WERI-Rb-1 (cell line): ENCODE measurements around the gene BCAS3.
A peak's percentile ranks its signal among the peaks of the same experiment; 100 is the strongest.

Experiments used
- DNase-seq: peaks from one replicate; pipeline ENCODE4 v3.0.0-alpha.2; 2020
- H3K27ac ChIP-seq: fragments of 250-450 bp; sonication (Bioruptor Pico); 2 replicates; pipeline ENCODE4 v1.5.1; 2020; ENCODE audit warnings: mild to moderate bottlenecking, moderate library complexity
- H3K27me3 ChIP-seq: fragments of 250-450 bp; sonication (Bioruptor Pico); 2 replicates; pipeline ENCODE4 v1.5.1; 2021; ENCODE audit warnings: mild to moderate bottlenecking, low read depth, moderate library complexity; ENCODE audit not compliant: insufficient read depth, severe bottlenecking
- H3K36me3 ChIP-seq: fragments of 250-450 bp; sonication (Bioruptor Pico); 2 replicates; pipeline ENCODE4 v1.5.1; 2020; ENCODE audit warnings: mild to moderate bottlenecking, moderate library complexity
- H3K4me3 ChIP-seq: 2 replicates; pipeline ENCODE4 v1.5.1; 2011; ENCODE audit warnings: low read depth, mild to moderate bottlenecking, control low read depth, low read length
- H3K9me3 ChIP-seq: fragments of 250-450 bp; sonication (Bioruptor Pico); 2 replicates; pipeline ENCODE4 v1.5.1; 2021; ENCODE audit warnings: mild to moderate bottlenecking, moderate library complexity; ENCODE audit not compliant: severe bottlenecking
- TF ChIP-seq, protein P1 (sequence below): IDR thresholded peaks from 2 replicates; pipeline ENCODE4 v1.5.1; 2011; ENCODE audit warnings: low read depth, mild to moderate bottlenecking, control low read depth, inconsistent platforms, low read length

BCAS3 gene

DNA sequence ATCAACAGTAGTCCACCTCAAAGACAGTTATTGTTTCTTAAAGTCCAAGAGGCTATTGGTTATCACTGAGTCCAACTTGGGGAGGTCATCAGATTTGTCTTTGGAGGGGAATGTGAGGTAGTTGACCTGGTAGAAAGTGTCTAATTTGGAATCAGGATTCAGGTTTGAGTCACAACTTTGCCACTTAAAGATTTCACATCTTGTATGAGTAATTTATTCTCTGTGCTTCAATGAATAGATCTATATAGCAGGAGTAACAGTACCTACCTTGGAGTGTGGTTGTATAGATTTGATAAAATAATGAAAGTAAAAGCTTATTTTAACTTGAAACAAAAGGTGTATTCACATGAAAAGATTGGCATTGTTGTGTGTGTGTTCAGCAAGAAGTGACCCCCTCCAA is 602.7 kb downstream of the BCAS3 start:
- Histone ChIP-seq H3K36me3 (no peaks in the 10 kb centered on the region), H3K27me3 (no peaks in the 10 kb centered on the region), H3K27ac (no peak overlapping the region), H3K9me3 (peaks cover 12% of the 10 kb centered on the region), H3K4me3 (no peak overlapping the region)
- DNase-seq: no peak
- TF ChIP-seq, protein P1, sequence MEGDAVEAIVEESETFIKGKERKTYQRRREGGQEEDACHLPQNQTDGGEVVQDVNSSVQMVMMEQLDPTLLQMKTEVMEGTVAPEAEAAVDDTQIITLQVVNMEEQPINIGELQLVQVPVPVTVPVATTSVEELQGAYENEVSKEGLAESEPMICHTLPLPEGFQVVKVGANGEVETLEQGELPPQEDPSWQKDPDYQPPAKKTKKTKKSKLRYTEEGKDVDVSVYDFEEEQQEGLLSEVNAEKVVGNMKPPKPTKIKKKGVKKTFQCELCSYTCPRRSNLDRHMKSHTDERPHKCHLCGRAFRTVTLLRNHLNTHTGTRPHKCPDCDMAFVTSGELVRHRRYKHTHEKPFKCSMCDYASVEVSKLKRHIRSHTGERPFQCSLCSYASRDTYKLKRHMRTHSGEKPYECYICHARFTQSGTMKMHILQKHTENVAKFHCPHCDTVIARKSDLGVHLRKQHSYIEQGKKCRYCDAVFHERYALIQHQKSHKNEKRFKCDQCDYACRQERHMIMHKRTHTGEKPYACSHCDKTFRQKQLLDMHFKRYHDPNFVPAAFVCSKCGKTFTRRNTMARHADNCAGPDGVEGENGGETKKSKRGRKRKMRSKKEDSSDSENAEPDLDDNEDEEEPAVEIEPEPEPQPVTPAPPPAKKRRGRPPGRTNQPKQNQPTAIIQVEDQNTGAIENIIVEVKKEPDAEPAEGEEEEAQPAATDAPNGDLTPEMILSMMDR: no peak

DNA sequence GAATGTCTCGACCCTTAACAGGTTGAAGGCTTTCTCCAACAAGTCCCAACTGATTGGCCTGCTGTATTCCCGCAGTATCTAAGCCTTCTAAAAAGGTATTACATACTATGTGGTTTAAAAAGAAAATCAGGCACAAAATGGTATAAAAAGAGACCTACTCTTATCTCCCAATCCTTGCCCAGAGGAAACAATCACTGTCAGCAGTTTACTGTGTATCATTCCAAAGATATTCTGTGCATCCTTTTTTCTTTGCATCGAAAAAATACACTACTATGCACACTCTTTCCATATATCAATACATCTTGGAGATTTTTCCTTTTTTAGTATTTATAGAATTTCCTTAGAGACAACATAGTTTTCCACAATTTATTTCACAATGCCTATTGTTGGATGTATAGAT is 603.2 kb downstream of the BCAS3 start:
- H3K36me3 ChIP-seq: no peaks in the 10 kb centered on the region

GRCh38 chr17:61282377-61282776 is 604.7 kb downstream of the BCAS3 start:
- DNase-seq: no peak
- no peaks in the 10 kb centered on the region for H3K36me3 ChIP-seq
- H3K27ac ChIP-seq: no peak overlapping the region
- TF ChIP-seq, protein P1: no peak
- peaks cover 12% of the 10 kb centered on the region for H3K9me3 ChIP-seq
- no peak overlapping the region for H3K4me3 ChIP-seq
- no peaks in the 10 kb centered on the region for H3K27me3 ChIP-seq

More for the DNA sequence above, 603.2 kb downstream of the BCAS3 start:
- H3K27me3 ChIP-seq: no peaks in the 10 kb centered on the region
- DNase-seq: no peak
- H3K4me3 ChIP-seq: no peak overlapping the region
- peaks cover 12% of the 10 kb centered on the region for H3K9me3 ChIP-seq
- TF ChIP-seq, protein P1: no peak
- H3K27ac ChIP-seq: no peak overlapping the region

DNA sequence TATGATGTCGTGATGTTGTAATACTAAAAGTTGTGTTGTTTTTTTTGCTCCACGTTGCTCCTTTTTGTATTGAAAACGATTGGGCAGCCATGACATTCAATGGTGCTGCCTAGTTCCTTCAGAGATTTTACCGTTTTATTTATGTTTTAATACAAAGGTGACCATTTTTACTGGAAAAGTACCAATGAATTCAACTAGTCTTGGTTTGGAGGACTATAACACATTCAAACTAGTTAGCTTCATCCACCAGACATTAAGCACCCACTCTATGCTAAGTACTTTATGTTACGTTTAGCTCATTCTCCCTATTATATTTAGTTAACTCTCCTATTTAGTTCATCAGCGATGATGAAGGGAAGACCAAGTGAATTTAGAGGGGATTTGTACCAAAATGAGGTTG is 605.4 kb downstream of the BCAS3 start:
- no peak overlapping the region for H3K27ac ChIP-seq
- no peaks in the 10 kb centered on the region for H3K36me3 ChIP-seq
- no peaks in the 10 kb centered on the region for H3K27me3 ChIP-seq
- no peak for DNase-seq
- peaks cover 12% of the 10 kb centered on the region for H3K9me3 ChIP-seq
- no peak overlapping the region for H3K4me3 ChIP-seq
- TF ChIP-seq, protein P1: no peak

- TF ChIP-seq, protein P1: no peak
- Histone ChIP-seq H3K9me3 (peaks cover 12% of the 10 kb centered on the region), H3K4me3 (no peak overlapping the region), H3K27me3 (no peaks in the 10 kb centered on the region), H3K27ac (no peak overlapping the region), H3K36me3 (no peaks in the 10 kb centered on the region)
- no peak for DNase-seq
These were observed 606.5 kb downstream of the BCAS3 start for GRCh38 chr17:61284174-61284573.

DNA sequence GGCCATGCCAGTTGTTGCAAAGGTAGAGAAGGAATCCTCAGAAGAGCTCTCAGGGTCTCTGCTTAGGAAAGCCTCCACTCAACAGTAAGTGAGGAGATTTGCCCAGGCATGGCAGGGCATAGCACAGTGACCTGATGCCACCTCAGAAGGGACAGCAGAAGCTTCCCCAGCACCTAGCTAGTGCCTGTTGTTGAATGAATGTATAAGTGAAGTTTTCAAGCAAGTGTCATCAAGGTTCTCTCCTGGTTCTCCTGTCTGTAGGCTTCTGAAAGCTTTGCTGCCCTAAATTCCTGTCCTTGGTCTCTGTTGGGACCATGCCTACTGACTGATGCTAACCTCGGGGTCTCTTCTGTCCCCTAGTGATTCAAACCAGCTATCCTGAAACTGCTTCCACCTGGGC is 607.1 kb downstream of the BCAS3 start:
- Histone ChIP-seq H3K27ac (peak overlapping the region; percentile 15), H3K36me3 (no peaks in the 10 kb centered on the region), H3K9me3 (peaks cover 12% of the 10 kb centered on the region), H3K4me3 (no peak overlapping the region), H3K27me3 (no peaks in the 10 kb centered on the region)
- TF ChIP-seq, protein P1: no peak
- no peak for DNase-seq
